ENCODE results near the gene NFIA. TPM values are rescaled to one million over a fixed set of nuclear protein-coding genes. Genes with fewer than 3 reads are reported as not detected.

NFIA gene
- total RNA-seq, 1 experiment from 2014 or later, result 0.35 TPM

DNA sequence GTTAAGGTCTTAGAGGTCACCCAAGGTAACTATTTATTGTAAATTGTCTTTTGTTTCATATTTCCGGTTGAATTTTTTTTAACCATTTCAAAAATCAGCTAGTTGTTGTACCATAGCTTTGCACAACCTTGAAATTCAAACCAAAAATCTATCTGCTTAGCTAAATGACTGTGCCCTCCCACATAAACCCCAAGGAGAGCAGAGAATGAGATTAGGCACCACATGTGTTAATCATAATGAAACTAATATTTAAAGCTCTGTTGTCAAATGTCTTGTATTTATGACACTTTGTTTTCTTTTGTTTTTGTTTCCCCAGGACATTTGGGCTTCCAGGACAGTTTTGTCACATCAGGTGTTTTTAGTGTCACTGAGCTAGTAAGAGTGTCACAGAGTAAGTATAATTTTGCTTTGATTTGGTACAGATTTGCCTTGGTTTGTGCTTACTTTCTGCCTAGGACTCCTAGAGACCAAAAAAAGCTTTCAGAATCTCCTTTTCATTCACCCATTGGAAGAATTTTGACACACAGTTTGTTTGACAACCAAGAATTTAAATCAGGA lies 249.9 kb downstream of the NFIA start:
- Histone ChIP-seq H2BK12ac (ENCODE audit: insufficient read length, low read depth, low read length) (no peak overlapping the region), H3K56ac (ENCODE audit: insufficient read length, low read depth, low read length) (no peak overlapping the region), H3K14ac (ENCODE audit: insufficient read depth, low read length) (no peak overlapping the region), H2BK15ac (ENCODE audit: low read depth, low read length) (no peak overlapping the region), H4K5ac (ENCODE audit: insufficient read length, low read depth, low read length) (no peak overlapping the region), H2BK5ac (ENCODE audit: insufficient read length, low read length) (no peak overlapping the region), H2AK5ac (ENCODE audit: insufficient read length, low read length) (no peak overlapping the region), H2AFZ (ENCODE audit: low read length) (no peak overlapping the region), H2BK120ac (ENCODE audit: low read depth, low read length, poor library complexity, severe bottlenecking) (no peak overlapping the region), H3K23ac (ENCODE audit: insufficient read length, low read depth, low read length) (no peak overlapping the region), H3K4me1 (ENCODE audit: insufficient read depth, low read length) (peaks cover under 1% of the 10 kb centered on the region; the same call in 1 of the 2 replicates), H3K18ac (ENCODE audit: insufficient read length, low read depth, low read length) (no peak overlapping the region), H3K27ac (ENCODE audit: insufficient read length, low read depth, low read length) (no peak overlapping the region), H4K91ac (ENCODE audit: insufficient read length, low read depth, low read length) (no peak overlapping the region), H3K9me3 (ENCODE audit: control insufficient read depth, low read depth, low read length) (no peaks in the 10 kb centered on the region), H4K20me1 (ENCODE audit: control insufficient read depth, insufficient read depth, insufficient read length) (no peaks in the 10 kb centered on the region), H3K79me2 (ENCODE audit: insufficient read depth, low read length) (no peaks in the 10 kb centered on the region), H3K27me3 (ENCODE audit: insufficient read depth, low read length) (no peaks in the 10 kb centered on the region; the same call in 1 of the 2 replicates), H3T11ph (ENCODE audit: low read length) (no peak overlapping the region), H2BK20ac (ENCODE audit: low read depth, low read length, poor library complexity, severe bottlenecking) (no peak overlapping the region), H3K4me2 (ENCODE audit: insufficient read depth, insufficient read length, low read length) (no peak overlapping the region), H3K4ac (ENCODE audit: low read depth, low read length) (no peak overlapping the region), H3K79me1 (ENCODE audit: insufficient read depth, low read depth, low read length, poor library complexity, severe bottlenecking) (no peaks in the 10 kb centered on the region), H4K8ac (replicated peaks; ENCODE audit: insufficient read length, low read depth, low read length) (no peak overlapping the region), H3K9ac (ENCODE audit: extremely low read depth, insufficient read length, low read length) (no peak overlapping the region), H3K23me2 (ENCODE audit: insufficient read length, low read depth, low read length, poor library complexity, severe bottlenecking) (no peaks in the 10 kb centered on the region)
- Mint-ChIP-seq H3K4me3 (no peak overlapping the region), H3K4me1 (peaks cover 14 to 22% of the 10 kb centered on the region in 2 experiments), H3K27ac (no peak overlapping the region), H3K36me3 (ENCODE audit: insufficient read depth in 1 of 3, low read depth in 3 of 3) (peaks cover 0 to 2% (median 0%) of the 10 kb centered on the region in 3 experiments; a peak in 1 of 7 replicates), H3K9me3 (peaks cover 0 to 4% of the 10 kb centered on the region in 2 experiments; a peak in 1 of 5 replicates), H3K27me3 (ENCODE audit: low read depth) (no peaks in the 10 kb centered on the region)
- no peak for DNase-seq
- WGBS (ENCODE audit: extremely low coverage, insufficient read length, low lambda C conversion rate), result no CpG with 5 or more reads among the region's 1 CpG
- TF ChIP-seq, protein P1, sequence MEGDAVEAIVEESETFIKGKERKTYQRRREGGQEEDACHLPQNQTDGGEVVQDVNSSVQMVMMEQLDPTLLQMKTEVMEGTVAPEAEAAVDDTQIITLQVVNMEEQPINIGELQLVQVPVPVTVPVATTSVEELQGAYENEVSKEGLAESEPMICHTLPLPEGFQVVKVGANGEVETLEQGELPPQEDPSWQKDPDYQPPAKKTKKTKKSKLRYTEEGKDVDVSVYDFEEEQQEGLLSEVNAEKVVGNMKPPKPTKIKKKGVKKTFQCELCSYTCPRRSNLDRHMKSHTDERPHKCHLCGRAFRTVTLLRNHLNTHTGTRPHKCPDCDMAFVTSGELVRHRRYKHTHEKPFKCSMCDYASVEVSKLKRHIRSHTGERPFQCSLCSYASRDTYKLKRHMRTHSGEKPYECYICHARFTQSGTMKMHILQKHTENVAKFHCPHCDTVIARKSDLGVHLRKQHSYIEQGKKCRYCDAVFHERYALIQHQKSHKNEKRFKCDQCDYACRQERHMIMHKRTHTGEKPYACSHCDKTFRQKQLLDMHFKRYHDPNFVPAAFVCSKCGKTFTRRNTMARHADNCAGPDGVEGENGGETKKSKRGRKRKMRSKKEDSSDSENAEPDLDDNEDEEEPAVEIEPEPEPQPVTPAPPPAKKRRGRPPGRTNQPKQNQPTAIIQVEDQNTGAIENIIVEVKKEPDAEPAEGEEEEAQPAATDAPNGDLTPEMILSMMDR (conservative IDR thresholded peaks at IDR 0.05), result no peak

Data from H9 (cell line).